Activated naive CD4-positive, alpha-beta T cell treated with anti-CD3 and anti-CD28 coated beads, Interleukin-2, amount 50 U/mL, for 16 hours (primary cell): ENCODE results near the gene KLF1.
"Not testable (repeated sequence)": the region's sequence is repeated elsewhere in the genome, so short reads cannot be mapped to it uniquely, and the experiment has no call there.

Experiments
- DNase-seq: peaks from one replicate; pipeline ENCODE4 v3.0.0-alpha.2; 2020

The KLF1 gene

DNA sequence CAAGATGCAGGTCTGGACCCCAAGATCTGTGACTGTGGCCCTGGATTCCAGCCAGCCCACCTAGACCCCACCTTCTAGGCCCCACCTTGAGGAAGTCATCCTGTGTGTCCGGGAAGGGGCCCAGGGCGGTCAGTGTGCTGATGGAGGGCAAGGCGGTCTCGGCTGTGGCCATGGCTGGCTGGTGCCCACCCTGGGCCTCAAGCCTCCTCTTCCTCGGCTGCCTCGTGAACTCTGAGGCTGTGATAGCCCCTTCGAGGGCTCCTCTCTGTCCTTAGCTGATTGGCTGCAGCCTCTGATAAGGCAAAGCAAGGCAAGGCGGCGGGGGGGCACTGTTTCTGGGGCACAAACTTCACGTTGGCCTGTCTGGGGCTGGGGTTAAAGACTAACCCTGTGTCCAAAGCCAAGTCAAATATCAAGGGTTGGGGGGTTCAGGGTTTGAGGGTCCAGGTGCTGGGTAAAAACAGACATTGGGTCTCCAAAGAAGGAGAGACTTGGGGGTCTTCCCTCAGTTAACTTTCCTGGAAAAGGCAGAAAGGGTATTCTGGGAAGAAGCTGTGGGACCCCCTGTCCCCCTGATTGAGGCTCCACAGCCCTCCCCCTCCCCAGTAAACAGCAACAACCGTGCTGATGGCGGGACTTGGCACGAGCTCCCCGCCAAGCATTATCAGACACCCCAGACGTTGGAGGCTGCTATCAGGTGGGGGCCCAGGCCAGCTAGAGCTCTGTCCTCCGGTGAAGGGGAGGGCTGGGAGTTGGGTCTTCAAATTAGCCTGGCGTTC lies at the start of gene KLF1:
KLF1 (minus strand) TSS at position 233 of the 779 bp plus-strand sequence; CDS start at position 172, 61 bp downstream.
- no peak for DNase-seq

DNA sequence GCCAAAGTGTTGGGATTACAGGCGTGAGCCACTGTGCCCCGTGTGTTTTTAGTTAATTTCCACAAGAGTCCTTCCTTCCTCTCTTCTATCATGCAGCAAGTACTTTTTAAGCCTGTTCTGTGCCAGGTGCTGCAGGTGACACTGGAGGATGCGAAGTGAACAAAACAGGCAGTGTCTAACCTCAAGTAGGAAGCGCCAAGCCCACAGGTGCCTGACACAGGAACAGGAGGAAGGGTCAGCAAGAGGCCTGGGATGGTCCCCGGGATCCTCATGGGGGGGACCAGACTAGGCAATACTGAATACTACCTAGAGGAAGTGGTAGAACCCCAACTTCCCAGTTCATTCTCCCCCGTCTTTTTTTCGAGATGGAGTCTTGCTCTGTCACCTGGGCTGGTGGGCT lies 49.6 kb upstream of the KLF1 start:
- no peak for DNase-seq

DNA sequence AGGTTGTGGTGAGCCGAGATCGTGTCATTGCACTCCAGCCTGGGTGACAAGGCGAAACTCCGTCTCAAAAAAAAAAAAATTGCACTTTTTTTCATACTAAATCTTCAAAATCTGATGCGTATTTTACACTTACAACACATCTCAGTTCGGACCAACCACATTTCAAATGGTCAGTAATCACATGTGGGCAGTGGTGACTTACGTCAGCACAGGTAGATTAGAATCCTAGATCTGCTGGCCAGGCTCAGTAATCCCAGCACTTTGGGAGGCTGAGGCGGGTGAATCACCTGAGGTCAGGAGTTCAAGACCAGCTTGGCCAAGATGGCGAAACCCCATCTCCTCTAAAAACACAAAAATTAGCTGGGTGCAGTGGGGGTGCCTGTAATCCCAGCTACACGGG lies 48.1 kb upstream of the KLF1 start:
- DNase-seq = no peak

GRCh38 chr19:12933287-12934072 lies 46.5 kb upstream of the KLF1 start, which contains the start of gene FARSA:
Gene FARSA (minus strand): TSS chr19:12933711. CDS start chr19:12933696, 15 bp downstream.
- peak; percentile 87 for DNase-seq

DNA sequence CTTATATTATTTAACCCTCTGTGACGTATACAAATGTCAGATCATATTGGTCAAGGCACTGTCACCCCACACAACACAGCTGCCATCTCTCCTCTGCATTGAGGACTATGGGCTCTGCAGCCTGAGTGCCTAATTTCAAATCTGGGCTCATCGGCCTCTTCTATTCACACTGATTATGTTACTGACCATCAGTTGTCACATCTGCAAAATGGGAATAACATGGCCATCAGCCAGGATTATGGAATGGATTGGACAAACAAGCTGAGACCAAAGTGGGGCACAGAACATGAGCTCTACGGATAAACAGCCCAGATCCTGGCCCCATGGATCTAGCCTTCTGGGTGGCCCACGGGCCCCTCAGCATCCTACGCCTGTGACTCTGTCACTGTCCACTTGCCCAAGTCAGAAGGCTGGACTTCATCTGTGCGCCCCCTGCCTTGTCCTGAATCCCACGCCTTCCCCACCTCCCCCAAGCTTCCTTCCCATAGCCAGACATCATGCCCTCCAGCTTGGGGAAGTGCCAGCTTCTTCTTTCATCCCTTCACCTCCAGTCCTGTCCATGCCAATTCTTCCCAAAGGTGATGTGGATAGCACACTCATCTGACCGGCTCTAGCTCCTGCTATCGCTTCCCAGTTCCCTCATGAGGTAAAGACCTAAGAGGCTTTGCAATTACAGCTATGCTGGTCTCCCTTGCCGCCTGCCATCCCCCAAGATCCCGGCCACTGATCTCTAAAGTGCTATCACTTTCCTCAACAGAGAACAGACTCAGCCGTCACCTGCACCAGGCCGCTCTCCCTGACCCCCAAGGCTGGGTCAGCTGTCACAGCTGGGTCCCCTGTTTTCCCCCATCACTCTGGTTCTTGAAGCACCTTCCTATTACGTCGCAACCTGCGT lies 45.6 kb upstream of the KLF1 start:
- DNase-seq = no peak

DNA sequence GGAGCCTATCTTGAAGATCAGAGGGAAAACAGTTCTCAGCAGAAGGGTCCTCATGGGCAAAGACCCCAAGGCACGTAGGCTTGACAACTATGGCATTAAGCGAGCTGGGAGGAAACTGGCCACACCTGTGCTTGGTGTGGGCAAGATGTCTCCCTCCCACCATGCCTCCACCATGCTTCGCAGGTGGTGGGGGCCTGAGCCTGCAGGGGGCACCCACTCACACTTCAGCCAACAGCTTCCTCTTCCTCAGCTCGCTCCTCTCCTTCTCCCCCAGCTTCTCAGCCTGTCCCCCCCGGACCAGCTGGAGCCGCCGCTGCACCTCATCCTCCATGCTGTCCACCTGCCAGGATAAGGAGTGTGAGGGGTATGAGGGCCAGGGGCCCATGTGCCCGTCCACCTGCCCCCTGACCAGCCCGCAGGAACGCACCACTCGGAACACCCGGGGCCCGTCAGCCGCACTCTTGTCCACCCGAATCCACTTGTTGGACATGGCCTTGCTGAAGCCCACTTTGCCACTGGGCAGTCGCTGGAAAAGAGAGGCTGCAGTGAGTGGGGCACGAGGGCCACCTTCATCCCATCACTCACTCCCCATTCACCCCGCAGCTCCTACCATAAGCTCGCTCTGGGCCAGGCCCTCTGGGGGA lies 43.1 kb upstream of the KLF1 start:
- DNase-seq = no peak

GRCh38 chr19:12924621-12925310 lies 37.8 kb upstream of the KLF1 start:
- no peak for DNase-seq

GRCh38 chr19:12922959-12923358 lies 36.0 kb upstream of the KLF1 start:
- no peak for DNase-seq

GRCh38 chr19:12921047-12921446 lies 34.0 kb upstream of the KLF1 start:
- no peak for DNase-seq

GRCh38 chr19:12918253-12918652 lies 31.3 kb upstream of the KLF1 start:
- DNase-seq = no peak

DNA sequence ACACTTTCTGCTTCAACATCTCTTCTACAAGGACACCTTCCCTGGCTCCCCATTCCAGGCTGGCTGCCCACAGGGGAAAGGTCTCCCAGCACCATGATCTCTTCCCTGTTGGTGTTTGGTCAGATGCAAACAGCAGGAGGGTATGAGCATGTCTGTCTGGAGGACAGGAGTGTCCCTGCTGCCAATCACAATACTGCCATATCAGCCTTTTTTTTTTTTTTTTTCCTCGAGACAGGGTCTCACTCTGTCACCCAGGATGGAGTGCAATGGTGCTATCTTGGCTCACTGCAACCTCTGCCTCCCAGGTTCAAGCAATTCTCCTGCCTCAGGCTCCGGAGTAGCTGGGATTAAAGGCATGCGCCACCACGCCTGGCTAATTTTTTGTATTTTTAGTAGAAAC lies 28.9 kb upstream of the KLF1 start:
- not testable (repeated sequence) for DNase-seq

DNA sequence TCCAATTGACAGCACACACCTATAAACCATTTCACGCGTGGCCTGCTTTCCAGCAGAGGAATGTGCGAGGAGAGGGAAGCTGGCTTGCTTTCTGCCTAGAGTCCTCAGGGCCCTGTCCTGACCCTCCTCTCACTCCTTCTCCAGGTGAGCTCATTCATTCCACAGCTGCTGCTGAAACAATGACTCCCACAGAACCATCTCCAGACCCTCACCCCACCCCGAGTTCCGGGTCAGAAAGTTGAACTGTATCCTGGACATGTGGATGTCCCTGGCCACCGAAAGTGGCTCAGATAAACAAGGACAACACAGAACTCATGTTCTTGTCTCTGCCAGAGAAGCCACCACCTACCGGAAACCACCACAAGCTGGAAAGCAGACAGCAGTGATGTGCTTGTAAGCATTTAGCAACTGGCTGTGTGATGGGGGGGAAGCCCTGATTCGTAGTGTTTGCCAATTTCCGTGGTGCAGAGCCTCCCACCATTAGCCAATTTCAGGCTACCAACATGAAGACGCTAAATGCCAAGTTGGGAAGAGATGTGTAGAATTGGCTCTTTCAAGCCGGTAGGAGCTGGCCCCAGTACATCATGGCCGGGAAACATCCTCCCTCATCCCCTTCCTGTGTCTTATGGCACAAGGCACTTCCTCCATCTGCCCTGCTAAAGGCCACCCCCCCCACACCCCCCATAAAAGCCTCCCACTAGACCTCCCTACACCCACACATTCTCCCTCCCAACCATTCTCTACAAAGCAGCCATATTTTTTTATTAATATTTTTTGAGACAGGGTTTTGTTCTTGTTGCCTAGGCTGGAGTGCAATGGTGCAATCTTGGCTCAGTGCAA lies 27.1 kb upstream of the KLF1 start:
- peak; percentile 37 for DNase-seq

DNA sequence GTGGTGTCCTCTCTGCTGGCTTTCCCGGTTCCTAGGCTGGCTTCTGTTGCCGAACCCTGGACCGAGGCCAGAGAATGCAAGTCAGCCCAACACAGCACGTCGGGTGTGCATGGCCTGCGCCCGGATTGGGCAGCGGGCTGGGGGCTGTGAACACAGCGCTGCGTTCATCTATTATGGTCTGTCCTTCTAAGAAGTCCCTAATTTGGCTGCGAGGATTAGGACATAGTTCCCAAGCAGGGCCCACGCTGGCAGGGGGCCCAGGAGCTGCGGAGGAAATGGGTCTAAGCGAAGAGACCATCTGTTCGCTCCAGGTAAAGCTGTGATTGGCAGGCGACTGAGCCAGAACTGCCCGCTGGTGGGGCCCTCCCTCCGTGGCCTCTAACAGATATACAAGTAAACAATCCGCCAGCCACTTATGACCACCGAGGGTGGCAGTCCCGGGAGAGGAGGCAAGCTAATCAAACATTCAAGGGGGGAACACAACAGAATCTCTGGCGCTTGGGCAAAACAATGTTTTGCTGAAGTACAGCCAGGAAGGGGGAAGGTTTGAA lies 26.1 kb upstream of the KLF1 start:
- no peak for DNase-seq

DNA sequence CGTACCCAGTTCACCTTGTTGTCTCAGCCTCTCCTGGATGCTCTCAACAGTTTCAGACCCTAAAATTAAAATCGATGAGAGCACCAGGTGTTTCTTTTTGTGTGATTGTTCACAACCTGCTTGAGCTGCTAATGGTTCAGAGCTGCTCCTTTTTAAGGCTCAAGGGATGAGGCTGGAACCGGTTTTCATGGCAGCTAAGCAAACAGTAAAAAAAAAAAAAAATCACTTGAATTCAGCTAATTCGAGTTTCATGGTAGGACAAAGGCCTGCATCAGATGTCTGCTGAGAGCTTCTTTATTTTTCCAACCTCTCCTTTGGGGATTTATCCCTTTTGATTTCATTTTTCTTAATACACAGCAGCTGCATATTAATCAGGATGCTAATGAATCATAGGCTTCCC lies 25.6 kb upstream of the KLF1 start:
- DNase-seq = no peak

DNA sequence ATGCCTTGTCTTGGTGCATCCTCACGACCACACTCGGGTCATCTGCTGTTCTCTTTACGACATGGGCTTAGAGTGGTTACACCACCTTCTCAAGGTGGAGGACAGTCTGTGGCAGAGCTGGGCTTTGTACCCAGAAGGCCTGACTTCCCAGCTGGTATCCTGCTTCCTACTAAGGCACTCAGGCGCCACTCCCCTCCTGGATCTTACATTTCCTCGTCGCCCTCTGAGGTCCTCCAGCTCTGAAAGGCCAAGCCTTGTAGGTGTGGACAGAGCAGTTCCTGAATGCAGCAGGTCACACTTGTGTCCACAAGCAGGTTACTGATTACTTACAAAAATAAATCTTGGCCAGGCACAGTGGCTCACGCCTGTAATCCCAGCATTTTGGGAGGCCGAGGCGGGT lies 20.2 kb upstream of the KLF1 start:
- no peak for DNase-seq

DNA sequence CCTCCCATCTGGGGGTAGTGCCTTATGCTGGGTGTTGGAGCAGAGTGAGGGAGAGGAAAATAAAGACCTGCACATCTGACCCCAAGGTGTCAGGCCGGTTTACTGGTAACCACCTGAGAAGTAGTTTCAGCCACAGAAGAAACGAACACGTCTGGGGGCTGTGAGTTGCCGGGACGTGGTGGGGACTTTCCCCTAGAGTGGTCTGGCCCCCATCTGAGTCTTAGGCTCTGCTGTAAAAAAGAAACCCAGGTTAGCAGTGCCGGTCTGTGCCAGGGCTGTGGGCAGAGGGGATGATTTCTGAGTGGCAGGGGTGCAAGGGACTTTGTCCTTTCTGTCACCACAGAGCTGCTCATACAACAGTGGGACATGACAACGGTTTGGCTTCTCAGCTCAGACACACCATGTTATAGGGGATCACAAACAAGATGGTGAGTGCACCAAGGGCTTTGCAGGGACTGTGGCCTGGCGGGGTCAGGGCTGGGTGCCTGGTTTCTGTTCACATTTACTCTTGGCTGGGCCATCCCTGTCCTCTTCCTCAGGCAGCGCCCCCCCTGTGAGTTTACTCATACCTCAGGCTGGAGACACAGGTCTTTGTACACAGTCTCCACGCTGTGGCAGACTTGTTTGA lies 13.0 kb upstream of the KLF1 start:
- no peak for DNase-seq

DNA sequence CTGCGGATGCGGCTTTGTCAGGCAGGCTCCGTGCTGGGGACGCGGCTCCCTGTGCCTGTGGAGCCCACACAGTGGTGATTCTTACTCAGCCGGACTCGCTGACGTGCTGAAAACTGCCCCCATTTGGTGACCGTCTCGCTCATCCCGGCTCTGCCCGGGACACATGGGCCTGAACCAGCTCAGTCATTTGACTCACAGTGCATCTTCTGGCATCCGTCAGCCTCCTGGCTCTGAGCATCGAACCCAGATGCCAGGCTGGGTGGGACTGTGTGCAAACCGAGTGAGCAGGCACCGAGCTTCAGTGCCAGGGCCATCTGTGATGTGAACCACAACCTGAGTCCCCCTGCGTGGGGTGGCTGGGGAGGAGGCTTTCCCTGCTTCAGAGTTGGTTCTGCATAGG lies 9.5 kb upstream of the KLF1 start:
- DNase-seq = no peak

DNA sequence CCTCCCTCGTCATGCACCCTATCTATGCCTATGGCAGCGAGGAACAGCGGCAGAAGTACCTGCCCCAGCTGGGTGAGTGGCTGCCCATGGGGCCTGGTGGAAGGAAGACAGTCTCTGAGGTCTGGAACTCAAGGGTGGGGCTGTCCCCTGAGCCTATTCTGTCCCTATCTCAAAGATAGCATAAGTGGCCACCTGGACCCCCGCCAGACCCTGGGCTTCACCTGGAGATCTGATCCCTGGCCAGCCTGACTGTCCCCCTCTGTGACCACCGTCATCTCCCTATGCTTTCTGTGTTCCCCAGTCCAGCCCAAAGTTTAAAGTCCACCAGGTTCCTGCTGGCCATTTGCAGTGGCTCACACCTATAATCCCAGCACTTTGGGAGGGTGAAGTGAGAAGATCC lies 6.6 kb upstream of the KLF1 start:
- DNase-seq = no peak

DNA sequence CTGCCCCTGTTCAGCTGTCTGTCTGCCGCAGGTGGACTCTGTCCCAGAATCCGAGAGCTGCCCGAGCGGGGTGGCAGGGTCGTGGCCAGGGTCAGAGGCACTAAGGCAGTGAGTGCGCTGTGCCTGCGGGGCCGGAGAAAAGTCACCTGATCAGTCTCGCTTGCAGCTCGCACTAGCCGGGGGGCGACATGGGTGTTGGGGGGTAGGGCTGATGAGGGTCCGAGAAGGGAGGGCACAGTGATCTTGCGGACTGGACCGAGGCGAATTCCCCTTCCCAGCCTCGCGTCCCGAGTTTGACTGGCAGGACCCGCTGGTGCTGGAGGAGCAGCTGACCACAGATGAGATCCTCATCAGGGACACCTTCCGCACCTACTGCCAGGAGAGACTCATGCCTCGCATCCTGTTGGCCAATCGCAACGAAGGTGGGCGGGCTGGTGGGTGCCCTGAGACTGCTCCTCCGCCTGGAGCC lies 4.6 kb upstream of the KLF1 start:
- DNase-seq = no peak
